HG03159 (cell line): ENCODE data around the gene RFX1.

ENCODE experiments used
- ATAC-seq: cut with Tn5 transposase; IDR thresholded peaks from one replicate; pipeline ENCODE4 v1.9.1; 2021; ENCODE audit warnings: mild to moderate bottlenecking, moderate library complexity; ENCODE audit not compliant: unreplicated experiment

The RFX1 gene

DNA sequence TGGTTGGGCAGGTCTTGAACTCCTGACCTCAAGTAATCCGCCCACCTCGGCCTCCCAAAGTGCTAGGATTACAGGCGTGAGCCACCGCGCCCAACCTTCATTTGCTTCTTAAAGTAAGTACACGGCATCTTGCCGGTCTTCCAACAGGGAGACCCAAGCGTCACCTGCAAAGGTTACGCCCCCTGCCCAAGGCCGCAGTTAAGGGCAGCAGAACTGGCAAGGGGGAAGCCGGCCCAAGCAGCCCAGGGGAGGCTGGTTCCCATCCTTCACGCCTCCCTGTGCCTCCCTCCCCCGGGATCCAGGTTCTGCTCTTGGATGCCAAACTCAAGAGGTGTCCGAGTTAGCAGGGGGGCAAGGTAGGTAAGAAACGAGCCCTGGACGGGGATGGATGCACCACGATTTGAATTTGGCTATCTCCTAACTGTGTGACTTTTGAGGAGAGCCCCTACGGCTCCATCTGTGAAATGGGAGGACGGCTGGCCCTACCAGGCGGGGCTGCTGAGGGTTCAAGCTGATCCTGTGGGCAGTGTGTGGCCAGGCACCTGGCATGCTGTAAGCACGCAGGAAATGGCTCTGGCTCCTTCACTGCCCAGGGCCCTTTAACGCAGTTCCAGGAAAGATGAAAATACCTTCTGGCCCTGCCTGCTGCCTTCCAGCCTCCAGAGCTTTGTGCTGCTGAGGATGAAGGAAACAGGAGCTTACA, 9.0 kb downstream of the RFX1 start:
- no peak for ATAC-seq

DNA sequence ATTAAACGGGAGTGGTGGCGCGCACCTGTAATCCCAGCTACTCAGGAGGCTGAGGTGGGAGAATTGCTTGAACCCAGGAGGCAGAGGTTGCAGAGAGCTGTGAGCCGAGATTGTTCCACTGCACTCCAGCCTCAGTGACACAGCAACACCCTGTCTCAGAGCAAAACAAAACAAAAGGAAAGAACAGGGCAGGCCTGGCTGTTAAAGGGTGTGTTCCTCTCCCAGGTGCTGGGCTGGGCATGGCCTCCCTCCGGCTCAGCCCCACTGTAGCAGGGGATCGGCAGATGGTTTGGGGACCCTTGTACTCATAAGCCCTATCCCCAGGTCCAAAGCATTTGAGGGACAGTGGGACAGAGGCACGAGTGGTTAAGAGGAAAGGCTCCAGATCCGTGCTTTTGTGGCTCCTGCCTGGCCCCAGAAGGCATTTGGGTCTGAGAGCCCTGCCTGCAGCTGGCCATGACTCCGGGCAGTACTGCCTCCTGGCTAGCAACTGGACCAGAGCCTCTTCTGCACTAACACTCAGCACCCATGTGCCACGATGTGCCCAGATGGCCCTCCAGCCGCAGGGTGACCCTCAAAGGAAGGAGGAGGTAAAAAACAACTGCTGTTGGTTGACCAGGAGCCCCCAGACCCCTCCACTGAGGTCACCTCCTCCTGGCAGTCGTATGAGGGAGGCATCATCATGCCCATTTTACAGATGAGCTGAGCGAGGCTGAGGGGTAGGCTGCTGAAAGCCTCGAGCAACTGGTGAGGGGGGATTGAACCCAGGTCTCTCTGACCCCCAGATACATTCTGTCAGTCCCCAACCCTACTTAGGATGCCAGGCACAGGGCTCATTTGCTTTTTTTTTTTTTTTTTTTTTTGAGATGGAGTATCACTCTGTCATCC, 10.0 kb downstream of the RFX1 start:
- ATAC-seq = no peak

DNA sequence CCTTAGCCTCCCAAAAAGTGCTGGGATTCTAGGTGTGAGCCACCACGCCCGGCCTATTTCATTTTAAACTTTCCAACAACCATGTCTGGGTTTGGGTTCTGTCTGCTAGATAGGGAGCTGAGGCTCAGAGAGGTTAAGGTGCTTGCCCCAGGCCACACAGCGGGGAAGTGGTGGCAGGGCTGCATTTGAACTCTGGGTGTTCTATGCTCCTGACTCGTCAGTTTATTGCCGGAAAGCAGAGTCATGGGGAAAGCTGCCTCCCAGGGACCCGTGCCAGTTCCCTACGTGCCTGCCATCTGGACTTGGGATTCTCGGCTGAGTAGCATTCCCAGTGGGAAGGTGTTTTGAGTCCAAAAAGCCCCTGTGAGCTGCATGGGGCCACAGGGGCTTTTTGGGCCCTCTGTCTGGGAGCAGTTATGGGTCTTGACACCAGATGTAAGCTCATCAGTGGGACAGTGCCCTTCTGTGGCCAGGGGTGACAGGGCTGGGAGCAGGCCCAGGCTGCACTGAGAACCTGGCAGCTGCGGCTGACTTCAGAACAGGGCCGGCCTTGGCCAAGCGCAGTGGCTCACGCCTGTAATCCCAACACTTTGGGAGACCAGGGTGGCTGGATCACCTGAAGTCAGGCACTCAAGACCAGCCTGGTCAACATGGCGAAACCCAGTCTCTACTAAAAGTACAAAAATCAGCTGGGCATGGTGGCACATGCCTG, 10.9 kb downstream of the RFX1 start:
- ATAC-seq = no peak

DNA sequence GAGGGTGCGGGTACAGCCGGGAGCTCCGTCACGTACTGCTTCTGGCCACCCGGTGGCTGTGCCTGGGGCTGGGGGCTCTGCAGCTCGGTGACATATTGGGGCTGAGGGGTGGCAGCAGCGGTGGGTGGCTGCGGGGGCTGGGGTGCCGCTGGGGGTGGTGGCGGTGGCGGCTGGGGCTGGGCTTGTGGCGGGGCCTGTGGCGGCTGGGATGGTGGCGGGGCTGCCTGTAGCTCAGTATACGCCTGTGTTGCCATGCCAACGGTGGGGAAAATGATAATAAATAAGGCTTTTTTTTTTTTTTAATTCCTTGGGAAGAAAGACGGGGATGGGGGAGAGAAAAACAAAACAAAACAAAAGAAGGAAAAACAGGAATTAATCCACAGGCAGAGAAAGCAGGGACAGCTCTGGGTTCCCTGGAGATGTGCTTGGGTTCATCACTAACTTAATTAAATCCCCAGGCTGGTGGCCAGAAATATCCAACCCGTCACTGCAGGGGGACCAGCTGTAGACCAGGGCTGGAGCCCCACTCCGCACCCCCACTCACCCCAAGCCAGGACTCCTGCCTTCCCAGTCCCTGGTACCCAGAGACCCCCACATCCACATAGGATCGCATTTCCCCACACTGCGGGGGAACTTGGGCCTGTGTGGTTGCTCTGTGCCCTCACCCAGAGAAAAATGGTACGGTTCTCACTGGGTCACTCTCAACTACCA, 12.4 kb downstream of the RFX1 start:
- no peak for ATAC-seq

DNA sequence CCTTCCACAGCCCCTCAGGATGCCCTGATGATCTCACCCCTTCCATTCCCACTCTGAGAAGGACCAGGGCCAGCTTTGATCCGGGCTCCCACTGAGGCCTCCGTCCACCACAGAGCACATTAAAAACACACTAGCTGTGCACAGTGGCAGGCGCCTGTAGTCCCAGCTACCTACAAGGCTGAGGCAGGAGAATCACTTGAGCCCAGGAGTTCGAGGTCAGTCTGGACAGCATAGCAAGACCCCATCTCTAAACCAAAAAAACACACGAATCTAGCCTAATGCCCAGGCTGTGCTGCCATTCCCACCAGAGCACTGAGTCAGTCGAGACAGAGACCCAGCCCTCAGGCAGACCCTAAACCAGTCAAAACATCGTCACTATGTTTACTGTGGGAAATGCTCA, 14.1 kb downstream of the RFX1 start:
- ATAC-seq = no peak

DNA sequence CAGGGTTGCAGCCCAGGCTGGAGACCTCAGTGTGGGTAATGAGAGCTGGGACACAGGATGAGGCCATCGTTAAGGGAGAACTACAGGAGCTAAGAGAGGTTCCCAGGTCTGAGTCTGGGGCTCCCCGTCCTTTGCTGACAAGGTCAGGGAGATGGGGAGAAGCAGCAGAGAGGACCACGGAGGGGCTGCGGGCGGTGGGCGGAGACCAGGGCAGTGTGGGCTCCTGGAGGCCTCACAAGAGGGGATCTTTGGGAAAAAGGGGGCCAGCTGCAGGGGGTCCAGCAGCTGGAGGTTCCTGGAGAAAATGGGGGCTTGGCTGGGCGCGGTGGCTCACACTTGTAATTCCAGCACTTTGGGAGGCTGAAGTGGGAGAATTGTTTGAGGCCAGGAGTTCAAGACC, 16.0 kb downstream of the RFX1 start:
- no peak for ATAC-seq

DNA sequence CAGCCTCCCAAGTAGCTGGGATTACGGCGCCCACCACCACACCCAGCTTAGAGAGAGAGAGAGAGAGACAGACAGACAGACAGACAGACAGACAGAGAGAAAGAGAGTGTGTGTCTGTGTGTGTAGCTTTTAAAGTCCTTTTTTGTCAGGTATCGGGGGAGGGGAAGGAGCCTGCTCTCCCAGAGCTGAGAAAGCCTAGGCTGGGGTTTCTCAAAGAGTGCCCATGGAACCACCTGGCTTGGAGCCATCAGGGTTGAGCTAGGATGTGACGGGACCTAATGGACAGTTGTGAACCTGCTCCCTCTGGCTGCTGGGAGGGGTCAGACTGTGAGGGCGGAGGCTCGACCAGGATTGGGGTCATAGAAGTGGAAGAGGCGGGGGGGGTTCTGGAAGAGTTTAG, 16.6 kb downstream of the RFX1 start:
- ATAC-seq = no peak

DNA sequence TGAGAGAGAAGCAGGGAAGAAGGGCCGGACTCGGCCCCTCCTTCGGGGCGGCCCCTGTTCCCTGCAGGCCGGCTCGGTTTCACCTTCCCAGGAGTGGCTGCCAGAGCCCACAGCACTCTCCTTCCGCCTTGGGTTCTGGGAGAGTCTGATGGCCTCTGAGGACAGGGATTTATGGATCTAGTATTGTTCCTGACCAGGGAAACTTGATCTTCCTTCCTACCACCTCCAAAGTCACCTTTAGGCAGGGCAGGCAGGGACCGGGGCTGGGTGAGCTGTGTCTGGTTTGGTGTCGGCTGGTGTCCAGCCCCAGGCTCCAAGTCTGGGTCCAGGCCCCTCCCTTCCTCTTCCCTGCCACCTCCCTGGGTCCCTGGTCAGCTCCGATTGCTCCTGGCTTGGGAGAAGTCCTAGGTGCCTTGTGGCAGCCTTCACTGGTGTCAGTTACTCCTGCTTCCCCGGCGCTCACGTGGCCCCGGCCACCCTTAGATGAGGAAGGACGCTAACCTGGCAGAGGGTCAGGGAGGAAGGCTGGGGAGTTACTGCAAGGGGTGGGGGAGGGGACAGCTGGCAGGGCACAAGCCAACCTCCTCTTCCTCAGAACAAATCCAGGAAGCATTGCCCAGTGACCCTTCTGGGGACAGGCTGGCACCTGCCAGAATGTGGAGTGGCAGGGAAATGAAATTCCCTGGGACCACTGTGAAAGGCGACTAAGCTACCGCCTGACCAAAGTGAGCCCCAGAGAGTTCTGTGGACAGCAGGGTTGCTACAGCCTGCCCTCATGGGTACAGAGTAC, 18.8 kb downstream of the RFX1 start:
- ATAC-seq = no peak

DNA sequence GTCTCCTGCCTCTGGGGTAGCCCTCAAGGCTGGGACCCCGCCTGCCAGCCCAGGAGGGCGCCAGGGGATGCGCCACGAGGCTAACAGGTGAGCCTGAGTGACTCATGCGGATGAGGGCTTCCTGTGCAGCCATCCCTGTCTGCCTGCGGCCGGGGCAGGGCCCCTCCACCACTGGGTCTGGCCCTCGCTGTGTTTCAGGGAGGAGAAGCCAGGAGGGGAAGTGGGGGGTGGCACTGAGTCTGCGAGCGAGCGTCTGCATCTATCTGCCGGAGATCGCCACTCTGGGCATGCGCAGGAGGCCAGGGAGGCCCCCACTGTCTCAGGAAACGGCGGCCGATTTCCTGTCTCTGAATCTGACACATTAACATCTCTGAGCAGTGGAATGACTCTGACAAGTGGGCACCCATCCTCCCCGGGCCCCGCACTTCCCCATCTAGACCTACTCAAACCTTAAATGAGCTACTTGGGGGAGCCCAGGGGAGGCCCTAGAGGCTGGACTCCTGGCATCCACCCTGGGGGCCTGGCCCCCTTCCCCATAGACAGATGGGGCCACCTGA, 19.7 kb downstream of the RFX1 start:
- peak; percentile 81 for ATAC-seq

DNA sequence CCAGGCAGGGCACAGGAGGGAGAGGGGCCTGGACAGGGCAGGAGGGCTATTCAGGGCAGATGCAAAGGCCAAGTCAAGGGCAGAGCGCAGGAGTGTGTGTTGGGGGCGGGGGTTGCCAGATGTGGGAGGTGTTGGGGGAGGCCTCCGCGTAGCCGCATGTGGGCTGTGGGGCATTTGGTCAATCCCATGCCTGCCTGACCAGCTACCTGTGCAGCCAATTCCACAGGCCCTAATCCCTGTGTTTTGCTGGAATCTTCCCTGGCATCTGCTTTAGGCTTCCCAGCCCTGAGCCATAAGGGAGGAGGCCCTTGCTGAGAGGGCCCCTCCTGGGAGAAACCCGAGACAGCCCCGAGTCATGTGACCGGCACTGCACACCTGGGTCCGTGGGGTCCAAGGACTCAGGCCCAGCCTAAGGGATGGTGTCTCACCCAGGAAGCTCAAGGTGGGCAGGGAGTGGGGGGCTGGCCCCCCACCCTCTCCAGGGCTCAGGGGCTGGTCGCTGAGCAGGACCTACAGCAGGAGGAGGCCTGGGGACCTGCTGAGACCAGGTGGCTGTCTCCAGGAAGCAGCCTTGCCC, 20.3 kb downstream of the RFX1 start:
- ATAC-seq = no peak

DNA sequence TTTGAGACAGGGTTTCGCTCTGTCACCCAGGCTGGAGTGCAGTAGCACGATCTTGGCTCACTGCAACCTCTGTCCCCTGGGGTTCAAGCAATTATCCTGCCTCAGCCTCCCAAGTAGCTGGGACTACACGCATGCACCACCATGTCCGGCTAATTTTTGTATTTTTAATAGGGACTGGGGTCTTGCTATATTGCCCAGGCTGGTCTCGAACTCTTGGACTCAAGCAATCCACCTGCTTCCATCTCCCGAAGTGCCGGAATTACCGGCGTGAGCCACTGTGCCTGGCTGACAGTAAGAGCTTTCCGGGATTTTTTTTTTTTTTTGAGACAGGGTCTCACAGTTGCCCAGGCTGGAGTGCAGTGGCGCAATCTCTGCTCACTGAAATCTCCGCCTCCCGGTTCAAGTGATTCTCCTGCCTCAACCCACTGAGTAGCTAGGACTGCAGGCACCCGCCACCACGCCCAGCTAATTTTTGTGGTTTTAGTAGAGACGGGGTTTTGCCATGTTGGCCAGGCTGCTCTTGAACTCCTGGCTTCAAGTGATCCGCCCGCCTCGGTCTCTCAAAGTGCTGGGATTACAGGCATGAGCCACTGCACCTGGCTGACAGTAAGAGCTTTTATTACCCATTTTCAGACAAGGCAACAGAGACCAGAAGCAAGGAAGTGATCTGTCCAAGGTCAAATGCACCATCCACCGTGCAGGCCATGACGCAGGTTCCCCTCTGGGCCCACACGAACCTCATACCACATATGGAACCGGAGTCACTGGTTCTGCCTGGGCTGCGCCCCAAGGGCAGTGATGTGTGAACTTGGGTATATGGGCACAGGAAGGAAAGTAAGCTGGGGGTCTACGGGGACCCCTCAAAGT, 21.0 kb downstream of the RFX1 start:
- ATAC-seq = no peak

DNA sequence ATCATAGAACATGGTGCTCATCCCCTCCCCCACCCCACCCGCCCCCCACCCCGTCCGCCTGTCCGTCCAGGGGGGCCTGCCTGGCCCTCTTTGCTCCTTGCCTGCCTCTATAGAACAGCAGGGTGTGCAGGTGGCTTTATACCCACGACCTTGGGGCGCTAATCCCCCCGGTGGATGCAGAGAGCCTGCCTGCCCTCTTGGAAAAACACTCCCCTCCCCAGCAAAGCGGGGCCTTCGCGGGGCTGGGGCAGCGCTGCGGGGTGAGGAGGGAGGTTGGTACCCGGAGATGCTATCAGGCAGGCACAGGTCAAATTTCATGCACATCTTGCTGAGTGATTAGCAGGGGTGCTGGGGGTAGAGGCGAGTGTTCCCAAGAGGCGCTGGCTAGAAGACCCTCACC, 21.9 kb downstream of the RFX1 start:
- ATAC-seq = no peak

DNA sequence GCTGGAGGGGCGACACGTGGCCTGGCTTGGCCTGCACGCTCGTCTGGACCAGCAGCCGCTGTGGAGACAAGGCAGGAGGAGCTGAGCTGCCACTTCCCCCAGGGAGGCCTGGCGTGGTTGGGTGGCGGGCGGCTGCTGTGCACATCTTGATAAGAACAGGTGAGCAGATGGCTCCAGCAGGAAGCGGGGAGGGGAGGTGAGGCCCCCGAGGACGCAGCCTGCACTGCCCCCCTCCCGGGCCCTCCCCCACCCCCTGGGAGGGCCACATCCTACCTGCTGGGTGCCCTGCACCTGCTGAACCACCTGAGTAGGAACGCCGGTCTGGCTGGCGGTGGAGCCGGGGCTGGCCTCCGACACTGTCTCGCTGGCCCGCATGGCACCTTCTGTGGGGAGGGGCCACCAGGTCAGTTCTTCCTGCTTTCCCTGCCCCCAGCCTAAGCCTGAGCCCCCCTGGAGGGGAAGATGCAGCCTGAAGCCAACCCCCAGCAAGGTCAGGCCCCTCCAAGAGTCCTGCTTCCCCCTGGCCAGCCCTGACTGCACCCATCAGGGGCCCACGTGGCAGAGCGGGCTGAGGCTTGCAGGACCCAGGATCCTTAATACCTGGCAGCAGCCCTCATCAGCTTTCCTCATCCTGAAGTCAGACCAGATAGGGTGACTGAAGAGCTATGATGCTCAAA, 22.8 kb downstream of the RFX1 start:
- no peak for ATAC-seq

DNA sequence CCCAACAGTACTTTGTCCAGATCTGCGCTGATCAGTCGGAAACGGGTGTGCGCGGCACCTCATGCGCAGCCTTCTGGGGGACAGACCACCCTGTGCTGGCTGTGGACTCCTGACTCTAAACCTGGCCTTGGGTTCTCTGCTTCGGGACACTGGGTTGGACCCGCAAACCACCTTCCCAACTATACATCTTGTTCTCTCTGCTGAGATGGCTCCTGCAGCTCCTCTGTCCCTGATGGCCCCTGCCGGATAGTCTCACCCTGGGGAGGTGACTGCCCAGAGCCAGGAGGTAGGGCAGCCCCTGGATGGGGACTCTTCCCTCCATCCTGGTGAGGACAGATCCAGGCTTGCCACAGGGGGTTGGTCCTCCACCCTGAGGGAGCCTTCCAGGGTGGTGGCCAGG, 23.3 kb downstream of the RFX1 start:
- no peak for ATAC-seq

DNA sequence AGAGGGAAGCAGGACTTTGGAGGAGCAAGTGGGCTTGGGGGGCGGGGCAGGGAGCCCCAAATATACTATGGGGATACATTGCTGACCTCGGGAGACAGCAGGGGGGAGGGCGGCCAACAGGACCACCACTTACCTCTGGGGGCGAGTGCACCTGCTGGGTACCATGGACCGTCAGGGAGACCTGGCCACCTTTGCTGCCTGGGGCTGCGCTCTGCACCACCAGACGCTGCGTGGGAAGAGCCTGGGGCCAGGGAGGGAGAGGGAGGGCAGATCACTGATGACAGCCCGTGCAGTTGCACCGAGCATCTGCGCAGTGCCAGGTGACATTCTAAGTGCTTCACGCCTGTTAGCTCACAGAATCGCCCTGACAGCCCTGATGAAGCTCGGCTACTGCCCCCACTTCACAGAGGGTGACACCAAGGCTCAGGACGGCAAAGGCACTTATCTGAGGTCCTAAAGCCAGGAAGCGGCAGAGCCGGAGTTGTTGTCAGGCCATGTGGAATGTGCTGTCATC, 24.1 kb downstream of the RFX1 start:
- no peak for ATAC-seq

DNA sequence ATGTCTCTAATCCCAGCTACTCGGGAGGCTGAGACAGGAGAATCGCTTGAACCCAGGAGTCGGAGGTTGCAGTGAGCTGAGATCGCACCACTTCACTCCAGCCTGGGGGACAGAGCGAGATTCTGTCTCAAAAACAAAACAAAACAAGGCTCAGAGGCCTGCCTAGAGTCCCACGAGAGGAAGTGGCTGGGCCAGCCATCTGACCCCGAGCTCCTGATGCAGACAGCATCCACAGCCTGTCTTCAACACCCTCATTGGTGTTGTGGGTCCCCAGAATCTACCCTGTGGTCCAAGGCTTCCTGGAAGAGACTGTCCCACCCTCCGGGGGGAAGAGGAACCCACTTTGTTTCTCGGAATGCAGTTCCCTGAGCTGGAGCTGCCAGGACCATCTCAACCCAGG, 24.7 kb downstream of the RFX1 start:
- no peak for ATAC-seq

DNA sequence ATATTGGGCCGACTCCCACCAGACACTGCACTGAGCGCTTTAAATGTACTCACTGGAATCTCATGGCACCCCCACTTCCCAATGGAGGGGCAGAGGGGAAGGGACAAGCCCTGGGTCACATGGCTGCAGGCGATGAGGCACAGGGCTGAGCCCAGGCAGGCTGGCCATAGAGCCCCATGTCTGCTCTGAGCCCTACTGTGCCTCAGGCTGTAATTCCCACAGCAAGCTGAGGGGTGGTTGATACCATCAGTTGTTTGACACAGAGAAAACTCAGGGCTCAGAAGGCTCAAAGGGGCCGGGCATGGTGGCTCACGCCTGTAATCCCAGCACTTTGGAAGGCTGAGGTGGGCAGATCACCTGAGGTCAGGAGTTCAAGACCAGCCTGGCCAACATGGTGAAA, 25.1 kb downstream of the RFX1 start:
- no peak for ATAC-seq

DNA sequence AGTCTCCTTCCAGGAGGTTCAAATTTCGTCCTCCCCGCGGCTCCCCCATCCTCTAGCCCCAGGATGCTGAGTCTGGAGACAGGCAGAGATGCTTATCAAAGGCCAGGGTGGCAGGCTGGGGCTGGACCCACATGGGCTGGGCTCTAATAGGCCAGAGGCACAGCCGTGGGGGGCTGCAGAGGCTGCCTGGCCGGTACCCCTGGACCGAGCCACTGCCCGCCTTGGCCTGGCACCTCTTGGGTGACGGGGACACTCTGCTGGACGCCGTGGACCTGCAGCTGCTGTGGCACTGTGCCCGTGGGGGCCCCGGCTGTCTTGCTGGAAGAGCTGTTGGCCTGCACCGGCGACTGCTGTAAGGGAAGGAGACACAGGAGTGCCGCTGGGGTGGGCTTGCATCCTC, 25.8 kb downstream of the RFX1 start:
- ATAC-seq = no peak
